Mammary epithelial cell (primary cell): Measurements from ENCODE around the gene MPC1.

Source experiments
- CTCF ChIP-seq, 2 donors: IDR thresholded peaks in 1 of 2; conservative IDR thresholded peaks in 1 of 2; 2 replicates each; pipeline ENCODE4 v1.5.1; 2011 to 2012; ENCODE audit warnings: inconsistent platforms in 2 of 2, low read length in 2 of 2, mild to moderate bottlenecking in 2 of 2, control low read depth in 1 of 2, low read depth in 1 of 2; ENCODE audit not compliant: insufficient read depth in 1 of 2; ENCODE audit errors: extremely low read depth in 1 of 2
- EZH2 ChIP-seq: IDR thresholded peaks from 2 replicates; pipeline ENCODE4 v1.6.1; 2012; ENCODE audit warnings: low read length, inconsistent platforms, borderline replicate concordance

DNA sequence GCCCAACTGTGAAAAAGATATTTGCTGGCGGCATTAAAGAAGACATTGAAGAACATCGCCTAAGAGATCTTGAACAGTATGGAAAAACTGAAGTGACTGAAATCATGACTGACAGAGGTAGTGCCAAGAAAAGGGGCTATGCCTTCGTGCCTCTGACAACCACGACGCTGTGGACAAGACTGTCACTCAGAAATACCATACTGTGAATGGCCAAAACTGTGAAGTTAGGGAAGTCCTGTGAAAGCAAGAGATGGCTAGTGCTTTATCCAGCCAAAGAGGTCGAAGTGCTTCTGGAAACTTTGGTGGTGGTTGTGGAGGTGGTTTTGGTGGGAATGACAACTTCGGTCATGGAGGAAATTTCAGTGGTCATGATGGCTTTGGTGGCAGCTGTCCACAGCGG, 47.9 kb downstream of the MPC1 start:
- TF ChIP-seq CTCF (conservative IDR thresholded peaks at IDR 0.05 in 1 of 2, IDR thresholded peaks at IDR 0.05 in 1 of 2; ENCODE audit: extremely low read depth in 1 of 2, insufficient read depth in 1 of 2, low read depth in 1 of 2, low read length in 2 of 2) (no peak), EZH2 (no peak)
